OCI-LY3 (cell line): ENCODE data around the gene MGAT4C.

Experiments used
- CTCF ChIP-seq: fragments of 200-600, 300-600 bp; sonication (generic); IDR thresholded peaks from 2 replicates; pipeline ENCODE4 v1.5.1; 2014; ENCODE audit warnings: antibody characterized with exemption, low read length, low read depth
- EZH2phosphoT487 ChIP-seq: fragments of 200-600 bp; shearing (Covaris generic); IDR thresholded peaks from 2 replicates; pipeline ENCODE4 v1.6.1; 2018; ENCODE audit warnings: antibody characterized with exemption, mixed run types, low read depth

GRCh38 chr12:86260183-86260582, 4.0 kb upstream of the MGAT4C start:
- TF ChIP-seq CTCF (no peak), EZH2phosphoT487 (no peak)
